AG10803 (cell line): Measurements from ENCODE around the gene TSC22D1.

ENCODE experiments used
- DNase-seq: peaks from one replicate; pipeline ENCODE4 v3.0.0; 2010; ENCODE audit warnings: low read depth
- H3K4me3 ChIP-seq: 2 replicates; pipeline ENCODE4 v1.5.1; 2011; ENCODE audit warnings: mild to moderate bottlenecking, low read length, control low read depth
- CTCF ChIP-seq: conservative IDR thresholded peaks from 2 replicates; pipeline ENCODE4 v1.5.1; 2011; ENCODE audit warnings: mild to moderate bottlenecking, low read length, control low read depth, inconsistent platforms

TSC22D1 gene

GRCh38 chr13:44395976-44396694 lies 180.0 kb downstream of the TSC22D1 start:
- no peak for DNase-seq
- TF ChIP-seq CTCF: no peak
- no peak overlapping the region for H3K4me3 ChIP-seq

GRCh38 chr13:44394658-44395057 lies 181.5 kb downstream of the TSC22D1 start:
- no peak for TF ChIP-seq CTCF
- no peak for DNase-seq
- no peak overlapping the region for H3K4me3 ChIP-seq

GRCh38 chr13:44393391-44393790 lies 182.7 kb downstream of the TSC22D1 start:
- H3K4me3 ChIP-seq: no peak overlapping the region
- DNase-seq: no peak
- TF ChIP-seq CTCF: no peak

- no peak for TF ChIP-seq CTCF
- H3K4me3 ChIP-seq: no peak overlapping the region
- peak; percentile 29 for DNase-seq
Measured at GRCh38 chr13:44389876-44390275, 186.3 kb downstream of the TSC22D1 start.

GRCh38 chr13:44389060-44389666 lies 187.0 kb downstream of the TSC22D1 start:
- DNase-seq: no peak

GRCh38 chr13:44388427-44389059 lies 187.6 kb downstream of the TSC22D1 start:
- no peak overlapping the region for H3K4me3 ChIP-seq
- no peak for DNase-seq
- no peak for TF ChIP-seq CTCF

More at GRCh38 chr13:44389060-44389666, 187.0 kb downstream of the TSC22D1 start:
- no peak overlapping the region for H3K4me3 ChIP-seq
- TF ChIP-seq CTCF: no peak
